Endodermal cell (in vitro differentiated cells): ENCODE data around the gene SERPINB10. TPM values are rescaled to one million over a fixed set of nuclear protein-coding genes. Genes with fewer than 3 reads are reported as not detected.

Source experiments
- DNase-seq: peaks from one replicate; pipeline ENCODE4 v3.0.0-alpha.2; 2017
- H3K27ac ChIP-seq: 2 replicates; pipeline ENCODE4 v1.5.1; 2013; ENCODE audit warnings: mild to moderate bottlenecking, low read depth, low read length, moderate library complexity
- H3K27me3 ChIP-seq: 2 replicates; pipeline ENCODE4 v1.6.1; 2013; ENCODE audit warnings: mild to moderate bottlenecking, low read length, moderate library complexity; ENCODE audit not compliant: insufficient read depth, control insufficient read depth, poor library complexity, severe bottlenecking
- H3K36me3 ChIP-seq: 2 replicates; pipeline ENCODE4 v1.7.0; 2013; ENCODE audit warnings: mild to moderate bottlenecking, low read length, moderate library complexity; ENCODE audit not compliant: control insufficient read depth, insufficient read depth
- H3K4me1 ChIP-seq: one replicate; pipeline ENCODE4 v1.7.0; 2013; ENCODE audit warnings: low read length; ENCODE audit not compliant: control insufficient read depth, insufficient read depth
- H3K4me3 ChIP-seq: 2 replicates; pipeline ENCODE4 v1.5.1; 2013; ENCODE audit warnings: mild to moderate bottlenecking, low read length, moderate library complexity
- H3K9ac ChIP-seq: 2 replicates; pipeline ENCODE4 v1.6.1; 2013; ENCODE audit warnings: mild to moderate bottlenecking, low read length, moderate library complexity; ENCODE audit not compliant: poor library complexity, severe bottlenecking; ENCODE audit errors: extremely low read depth
- H3K9me3 ChIP-seq: 2 replicates; pipeline ENCODE4 v1.6.1; 2013; ENCODE audit warnings: mild to moderate bottlenecking, low read length, moderate library complexity; ENCODE audit not compliant: control insufficient read depth
- H3K27ac Mint-ChIP-seq: 2 replicates; pipeline ENCODE4 v1.8.0; 2020; ENCODE audit warnings: mixed read lengths
- H3K27me3 Mint-ChIP-seq: 2 replicates; pipeline ENCODE4 v1.8.0; 2021; ENCODE audit warnings: mild to moderate bottlenecking, mixed read lengths; ENCODE audit not compliant: insufficient read depth
- H3K36me3 Mint-ChIP-seq: 2 replicates; pipeline ENCODE4 v1.8.0; 2020; ENCODE audit warnings: low read depth, mixed read lengths
- H3K4me1 Mint-ChIP-seq: 2 replicates; pipeline ENCODE4 v1.8.0; 2020; ENCODE audit warnings: mixed read lengths
- H3K4me3 Mint-ChIP-seq: 2 replicates; pipeline ENCODE4 v1.8.0; 2020; ENCODE audit warnings: mild to moderate bottlenecking, moderate library complexity, mixed read lengths
- H3K9me3 Mint-ChIP-seq: 2 replicates; pipeline ENCODE4 v1.8.0; 2020; ENCODE audit warnings: mild to moderate bottlenecking, mixed read lengths
- WGBS, 2 experiments: methylation state at CpG; one replicate each; pipeline versions ENCODE4 v1.1.5 to v1.1.7; 2013; ENCODE audit warnings: missing lambda C conversion rate in 2 of 2, mixed read lengths in 1 of 2; ENCODE audit not compliant: insufficient coverage in 1 of 2, insufficient read length in 1 of 2; 5-methylcytosine and 5-hydroxymethylcytosine counted together
- total RNA-seq, 2 donors: library from RNA; stranded (reverse); fragmentation: NEBNext Ultra II Directional in 1 of 2; extraction: Animal tissue kit (Norgen Biotek cat#: 25700) in 1 of 2; gene quantifications; 2 replicates in 1 of 2; 3 replicates in 1 of 2; pipeline ENCODE4 v1.2.1, GENCODE V29; 2021
- TF ChIP-seq, protein P1 (sequence below): fragments of 200-600 bp; sonication (generic); conservative IDR thresholded peaks from 2 replicates; pipeline ENCODE4 v1.5.0; 2021; ENCODE audit warnings: antibody characterized with exemption, mild to moderate bottlenecking

Gene SERPINB10
- total RNA-seq, 2 donors from 2014 or later = not detected

DNA sequence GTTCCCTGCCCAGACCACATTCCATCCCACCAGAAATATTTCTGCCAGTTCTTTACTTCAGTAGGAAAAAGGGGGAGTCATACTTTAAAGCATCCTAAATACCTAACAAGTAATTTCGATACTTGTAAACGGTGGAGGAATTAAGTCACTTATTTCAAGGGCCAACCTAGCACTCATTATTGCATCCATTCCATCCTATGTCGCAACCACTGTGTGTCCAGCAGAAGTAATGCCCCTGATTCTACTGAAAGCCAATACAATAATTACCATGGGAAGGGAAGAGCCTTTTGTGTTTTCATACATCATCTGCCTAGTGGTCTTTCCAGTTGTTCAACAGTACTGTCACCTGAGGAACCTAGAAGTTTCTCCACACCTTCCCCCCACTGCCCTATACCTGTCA is 74.6 kb downstream of the SERPINB10 start:
- peaks cover 43% of the 10 kb centered on the region for H3K27me3 Mint-ChIP-seq
- H3K4me3 ChIP-seq = no peak overlapping the region

More for the DNA sequence above, 74.6 kb downstream of the SERPINB10 start:
- Mint-ChIP-seq H3K4me3 (no peak overlapping the region), H3K27ac (no peak overlapping the region), H3K36me3 (no peaks in the 10 kb centered on the region), H3K9me3 (no peaks in the 10 kb centered on the region), H3K4me1 (peaks cover 2% of the 10 kb centered on the region)
- 86 to 100% methylated on average over 3 of the region's 3 CpGs for WGBS, 2 experiments
- no peaks in the 10 kb centered on the region for H3K36me3 ChIP-seq
- H3K27ac ChIP-seq = no peak overlapping the region
- H3K4me1 ChIP-seq = no peaks in the 10 kb centered on the region
- H3K9ac ChIP-seq = no peak overlapping the region
- TF ChIP-seq, protein P1, sequence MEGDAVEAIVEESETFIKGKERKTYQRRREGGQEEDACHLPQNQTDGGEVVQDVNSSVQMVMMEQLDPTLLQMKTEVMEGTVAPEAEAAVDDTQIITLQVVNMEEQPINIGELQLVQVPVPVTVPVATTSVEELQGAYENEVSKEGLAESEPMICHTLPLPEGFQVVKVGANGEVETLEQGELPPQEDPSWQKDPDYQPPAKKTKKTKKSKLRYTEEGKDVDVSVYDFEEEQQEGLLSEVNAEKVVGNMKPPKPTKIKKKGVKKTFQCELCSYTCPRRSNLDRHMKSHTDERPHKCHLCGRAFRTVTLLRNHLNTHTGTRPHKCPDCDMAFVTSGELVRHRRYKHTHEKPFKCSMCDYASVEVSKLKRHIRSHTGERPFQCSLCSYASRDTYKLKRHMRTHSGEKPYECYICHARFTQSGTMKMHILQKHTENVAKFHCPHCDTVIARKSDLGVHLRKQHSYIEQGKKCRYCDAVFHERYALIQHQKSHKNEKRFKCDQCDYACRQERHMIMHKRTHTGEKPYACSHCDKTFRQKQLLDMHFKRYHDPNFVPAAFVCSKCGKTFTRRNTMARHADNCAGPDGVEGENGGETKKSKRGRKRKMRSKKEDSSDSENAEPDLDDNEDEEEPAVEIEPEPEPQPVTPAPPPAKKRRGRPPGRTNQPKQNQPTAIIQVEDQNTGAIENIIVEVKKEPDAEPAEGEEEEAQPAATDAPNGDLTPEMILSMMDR = no peak
- H3K9me3 ChIP-seq = no peaks in the 10 kb centered on the region
- no peak for DNase-seq
- no peaks in the 10 kb centered on the region for H3K27me3 ChIP-seq

Other genes starting within 250 kb of the SERPINB10 start
- not detected for gene SERPINB3, start 246.1 kb upstream of the SERPINB10 start, total RNA-seq
- not detected for gene SERPINB11, start 205.0 kb upstream of the SERPINB10 start, total RNA-seq
- not detected for gene SERPINB7, start 132.5 kb upstream of the SERPINB10 start, total RNA-seq
- not detected for gene SERPINB2, start 20.3 kb upstream of the SERPINB10 start, total RNA-seq
- 1 to 10 TPM in 1 of 2 donors, under 1 TPM in 1; 0.70 to 5.5 TPM for gene HMSD, start 41.3 kb downstream of the SERPINB10 start, total RNA-seq
- under 1 TPM; 0.13 to 0.86 TPM for gene SERPINB8, start 62.1 kb downstream of the SERPINB10 start, total RNA-seq
- gene LINC00305, start 241.1 kb downstream of the SERPINB10 start, total RNA-seq = not detected